Measurements from ENCODE around the gene ADPGK.
"Not testable (repeated sequence)": the region's sequence is repeated elsewhere in the genome, so short reads cannot be mapped to it uniquely, and the experiment has no call there.

Gene ADPGK

DNA sequence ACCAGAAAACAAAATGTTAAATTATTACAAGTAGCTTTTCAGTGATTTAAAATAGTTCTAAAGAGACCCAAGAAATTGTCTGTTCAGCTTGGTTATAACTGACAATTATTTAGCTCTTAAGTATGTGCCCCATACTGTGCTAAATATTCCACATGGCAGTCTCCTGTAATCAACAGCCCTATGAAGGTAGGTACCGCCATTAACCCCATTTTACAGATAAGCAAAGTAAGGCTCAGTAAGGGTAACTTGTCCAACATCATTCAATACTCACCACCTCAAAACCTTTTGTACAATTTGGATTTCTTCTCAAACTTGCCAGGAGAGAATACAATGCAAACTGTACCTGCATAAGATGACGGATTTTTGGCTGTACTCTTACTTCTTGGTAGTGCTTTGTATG lies 33.9 kb downstream of the ADPGK start:
- DNase-seq (ENCODE audit: low spot score): no peak

DNA sequence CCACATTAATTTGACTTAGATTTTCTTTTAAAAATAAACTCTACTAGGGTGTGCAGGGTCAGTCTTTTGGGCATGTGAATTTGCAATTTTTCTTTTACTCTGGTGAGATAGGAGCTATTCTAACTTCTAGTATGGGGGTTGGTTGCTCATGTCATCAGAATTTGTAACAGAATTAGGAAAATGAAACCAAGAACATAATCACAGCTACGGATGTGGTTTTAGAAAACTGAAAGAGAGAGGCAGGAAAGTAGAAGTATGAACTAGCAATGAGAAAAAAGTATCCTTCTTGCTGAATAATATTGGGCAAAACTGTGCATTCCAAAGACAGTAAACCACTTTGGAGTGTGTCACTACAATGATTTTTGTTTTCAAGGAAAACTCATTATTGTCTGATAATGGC lies 43.3 kb downstream of the ADPGK start:
- DNase-seq (ENCODE audit: low spot score): peak; percentile 10

DNA sequence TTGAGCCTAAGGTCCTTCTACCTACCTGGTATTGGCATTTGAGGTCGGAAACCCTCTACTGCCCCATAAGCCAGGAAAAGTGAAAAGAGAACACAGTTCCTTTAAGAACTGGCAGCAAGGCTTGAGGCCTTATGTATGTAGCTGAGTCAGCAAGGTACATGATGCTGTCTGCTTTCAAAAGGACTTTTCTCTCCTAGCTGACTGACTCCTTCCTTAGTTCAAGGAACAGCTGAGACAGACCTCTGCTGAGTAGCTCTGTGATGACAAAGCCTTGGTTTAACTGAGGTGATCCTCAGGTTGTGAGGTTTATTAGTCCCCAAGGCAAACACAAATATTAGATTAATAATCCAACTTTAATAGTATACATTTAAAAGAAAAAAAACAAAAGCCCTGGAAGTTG lies 45.8 kb downstream of the ADPGK start:
- DNase-seq (ENCODE audit: low spot score): no peak

DNA sequence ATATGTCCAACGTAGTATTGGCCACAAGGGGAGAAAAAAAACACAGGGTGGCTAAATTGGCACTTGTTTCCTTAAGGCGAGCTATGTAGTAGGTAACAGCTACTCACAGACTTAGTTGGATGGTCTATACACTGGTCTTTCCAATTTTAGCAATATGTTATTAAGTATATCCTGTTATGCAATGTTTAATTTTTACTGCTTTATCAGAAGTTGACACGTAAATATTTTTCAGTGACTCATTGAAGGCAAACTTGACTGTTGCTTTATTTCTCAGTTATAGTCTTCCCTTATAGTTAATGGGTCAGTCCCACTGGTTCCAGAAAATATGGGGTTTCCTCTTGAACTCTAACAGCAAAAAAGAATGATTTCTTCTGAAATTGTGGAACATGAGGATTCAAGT lies 46.5 kb downstream of the ADPGK start:
- no peak for DNase-seq (ENCODE audit: low spot score)

DNA sequence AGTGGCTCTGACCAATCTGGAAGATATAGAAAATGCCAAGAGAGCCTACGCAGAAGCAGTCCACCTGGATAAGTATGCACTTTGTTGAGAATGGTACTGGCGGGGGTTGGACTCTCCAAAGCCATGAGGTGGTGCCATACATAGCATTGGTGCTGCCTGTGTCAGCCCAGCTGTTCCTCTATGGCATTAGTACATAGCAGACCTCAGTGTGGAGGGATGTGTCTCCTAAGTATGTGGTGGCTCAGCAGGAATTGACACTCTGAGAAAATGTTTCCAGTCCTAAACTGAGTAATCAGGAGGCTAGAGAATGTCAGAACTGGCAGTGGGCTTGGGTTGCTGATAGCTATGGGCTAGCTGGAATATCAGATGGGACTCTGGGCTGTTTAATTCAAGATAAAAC lies 48.4 kb downstream of the ADPGK start:
- DNase-seq (ENCODE audit: low spot score): no peak

DNA sequence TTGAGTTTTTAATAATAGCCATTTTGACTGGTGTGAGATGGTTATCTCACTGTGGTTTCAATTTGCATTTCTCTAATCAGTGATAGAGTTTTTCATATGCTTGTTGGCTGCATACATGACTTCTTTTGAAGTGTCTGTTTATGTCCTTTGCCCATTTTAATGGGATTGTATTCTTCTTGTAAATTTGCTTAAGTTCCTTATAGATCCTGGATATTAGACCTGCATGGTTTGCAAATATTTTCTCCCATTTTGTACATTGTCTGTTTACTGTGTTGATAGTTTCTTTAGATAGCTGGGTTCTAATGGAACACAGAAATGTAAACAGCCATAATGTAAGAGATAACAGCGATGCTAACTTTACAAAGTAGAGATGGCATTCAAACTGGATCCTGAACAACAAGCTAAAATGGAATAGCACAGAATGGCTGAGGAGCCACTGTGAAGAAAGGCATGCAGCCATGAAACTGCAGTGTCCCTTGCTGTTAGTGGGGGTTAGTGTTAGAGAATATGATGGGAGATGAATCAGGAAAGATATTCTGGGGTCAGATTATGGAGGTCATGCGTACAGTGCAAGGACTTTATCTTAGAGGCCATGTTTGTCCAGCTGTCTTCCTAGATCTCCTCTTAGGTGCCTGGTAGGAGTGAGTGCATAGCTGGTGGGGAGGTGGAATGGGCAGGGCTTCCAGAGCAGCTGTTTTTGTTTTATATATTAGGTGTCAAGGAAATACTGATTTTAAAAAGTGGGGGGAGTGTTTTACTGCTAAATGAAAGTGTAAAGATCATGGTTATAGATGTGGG lies 49.4 kb downstream of the ADPGK start:
- no peak for DNase-seq (ENCODE audit: low spot score)

DNA sequence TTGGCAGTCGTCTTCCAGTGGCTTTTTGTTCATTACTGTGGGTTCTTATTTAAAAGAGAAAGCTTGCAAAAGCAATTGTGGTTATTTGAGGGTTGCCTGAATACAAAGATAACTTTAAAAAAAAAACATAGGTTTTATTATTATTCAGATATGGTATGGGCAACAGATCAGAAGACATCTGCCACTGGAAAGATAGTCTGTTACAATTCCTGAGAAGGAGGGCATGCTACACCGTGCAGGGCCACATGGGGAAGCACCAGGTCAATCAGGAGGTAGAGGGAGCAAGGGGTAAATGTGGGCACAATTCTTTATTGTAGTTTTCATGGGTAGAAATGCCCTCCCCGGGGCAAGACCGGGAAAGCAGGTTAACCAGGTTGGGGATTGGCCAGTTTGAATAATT lies 51.0 kb downstream of the ADPGK start:
- no peak for DNase-seq (ENCODE audit: low spot score)

DNA sequence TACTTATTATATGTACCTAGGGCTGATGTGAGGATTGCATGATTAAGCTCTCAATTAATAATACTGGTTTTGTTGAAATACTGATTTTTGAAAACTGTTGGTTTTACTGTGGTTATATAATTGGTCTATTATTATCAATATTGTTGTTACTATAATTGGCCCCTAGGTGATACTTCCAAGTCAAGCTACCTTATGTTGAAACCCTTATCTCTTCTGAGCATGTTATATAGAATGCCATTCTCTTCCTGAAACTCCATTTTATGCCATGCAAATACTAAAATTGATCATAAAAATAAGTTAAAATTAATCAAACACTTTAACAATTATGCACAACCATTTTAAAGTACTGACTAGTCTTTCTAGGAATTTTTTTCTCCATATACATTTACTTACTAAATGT lies 51.5 kb downstream of the ADPGK start:
- DNase-seq (ENCODE audit: low spot score): no peak

DNA sequence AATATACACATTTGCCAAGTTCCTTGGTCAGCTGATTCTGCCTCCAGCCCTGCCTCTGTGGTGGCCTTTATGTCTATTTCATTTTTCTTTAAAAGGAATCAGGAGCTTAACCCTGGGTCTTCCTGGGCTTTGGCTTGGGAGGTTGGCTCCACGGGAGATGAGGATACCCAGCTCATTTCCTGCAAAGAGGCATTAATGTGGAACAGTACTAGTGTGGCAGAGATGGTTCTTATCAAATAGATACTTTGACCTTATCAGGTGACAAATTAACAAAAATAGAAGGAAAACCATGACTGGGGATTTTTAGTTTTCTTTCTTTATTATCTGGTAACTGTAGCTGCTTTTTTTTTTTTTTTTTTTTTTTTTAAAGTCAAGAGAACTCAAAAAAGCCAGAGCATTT lies 54.7 kb downstream of the ADPGK start:
- no peak for DNase-seq (ENCODE audit: low spot score)

DNA sequence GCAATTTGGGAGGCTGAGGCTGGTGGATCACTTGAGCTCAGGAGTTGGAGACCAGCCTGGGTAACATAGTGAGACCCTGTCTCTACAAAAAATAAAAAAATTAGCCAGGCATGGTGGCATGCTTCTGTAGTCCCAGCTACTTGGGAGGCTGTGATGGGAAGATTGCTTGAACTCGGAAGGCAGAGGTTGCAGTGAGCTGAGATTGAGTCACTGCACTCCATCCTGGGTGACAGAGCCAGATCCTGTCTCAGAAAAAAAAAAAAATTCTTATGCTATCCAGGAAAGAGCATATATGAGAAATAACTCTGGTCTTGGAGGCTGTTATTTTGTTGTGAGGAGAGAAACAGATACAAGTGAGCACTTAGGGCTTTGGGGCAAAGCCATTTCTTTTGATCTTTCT lies 55.3 kb downstream of the ADPGK start:
- DNase-seq (ENCODE audit: low spot score): not testable (repeated sequence)

DNA sequence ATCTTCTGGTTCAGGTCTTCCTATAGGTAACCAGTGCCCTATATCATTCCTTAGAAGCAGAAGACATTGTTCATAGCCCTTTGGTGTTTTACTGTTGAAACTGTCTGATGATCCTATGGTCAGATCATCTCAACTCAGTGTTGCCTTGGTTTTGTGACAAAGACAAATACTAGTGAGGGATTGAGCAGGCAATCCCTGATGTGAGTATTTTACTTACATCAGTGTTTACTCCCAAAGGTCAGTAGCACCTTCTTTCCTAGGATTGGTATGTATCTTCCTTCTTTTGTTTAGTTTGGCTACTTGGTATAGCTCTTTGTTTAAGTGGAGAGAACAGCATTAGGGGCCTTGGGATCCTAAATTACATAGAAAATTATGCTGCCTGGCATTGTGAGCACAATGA lies 56.4 kb downstream of the ADPGK start:
- DNase-seq (ENCODE audit: low spot score): no peak

DNA sequence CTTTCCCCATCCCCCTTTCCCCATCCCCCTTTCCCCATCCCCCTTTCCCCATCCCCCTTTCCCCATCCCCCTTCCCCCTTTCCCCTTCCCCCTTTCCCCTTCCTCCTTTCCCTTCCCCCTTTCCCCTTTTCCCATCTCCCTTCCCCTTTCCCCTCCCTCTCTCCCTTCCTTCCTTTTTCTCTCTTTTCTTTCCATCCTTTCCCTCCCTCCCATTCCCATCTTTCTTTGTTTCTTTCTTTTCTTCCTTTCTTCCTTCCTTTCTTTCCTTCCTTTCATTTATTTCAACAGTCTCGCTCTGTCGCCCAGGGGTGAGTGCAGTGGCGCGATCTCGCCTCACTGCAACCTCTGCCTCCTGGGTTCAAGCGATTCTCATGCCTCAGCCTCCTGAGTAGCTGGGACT lies 57.7 kb downstream of the ADPGK start:
- not testable (repeated sequence) for DNase-seq (ENCODE audit: low spot score)

DNA sequence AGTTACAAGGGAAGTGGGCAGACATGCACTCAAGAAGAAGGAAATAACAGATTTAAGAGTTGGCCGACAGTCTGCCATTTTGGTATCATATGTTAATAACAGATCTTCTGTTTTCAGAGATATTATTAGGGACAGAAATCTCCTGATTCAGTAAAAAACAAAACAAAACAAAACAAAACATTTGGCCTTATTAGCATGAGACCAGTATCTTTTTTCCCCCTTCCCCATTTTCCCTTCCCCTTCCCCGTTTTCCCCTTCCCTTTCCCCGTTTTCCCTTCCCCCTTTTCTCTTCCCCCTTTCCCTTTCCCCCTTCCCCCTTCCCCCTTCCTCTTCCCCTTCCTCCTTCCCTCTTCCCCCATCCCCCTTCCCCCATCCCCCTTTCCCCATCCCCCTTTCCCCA lies 58.1 kb downstream of the ADPGK start:
- no peak for DNase-seq (ENCODE audit: low spot score)

DNA sequence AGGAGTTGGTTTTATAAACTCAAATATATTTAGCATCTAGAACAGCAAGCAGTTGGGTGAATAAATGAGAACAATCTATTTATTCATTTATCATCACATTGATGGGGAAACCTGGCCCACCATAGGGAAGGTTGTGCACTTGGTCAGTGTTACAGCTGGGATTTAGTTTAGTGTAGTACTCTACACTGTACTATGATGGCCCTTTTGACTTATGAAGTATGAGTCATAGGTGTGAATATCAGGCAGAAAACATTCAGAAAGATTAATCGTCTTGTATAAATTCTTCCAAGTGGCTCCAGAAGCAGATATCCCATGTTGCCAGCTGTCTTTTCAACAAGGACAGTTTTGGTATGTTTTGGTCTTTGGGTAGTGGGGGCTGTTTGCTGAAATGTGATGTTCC lies 59.5 kb downstream of the ADPGK start:
- DNase-seq (ENCODE audit: low spot score): no peak

DNA sequence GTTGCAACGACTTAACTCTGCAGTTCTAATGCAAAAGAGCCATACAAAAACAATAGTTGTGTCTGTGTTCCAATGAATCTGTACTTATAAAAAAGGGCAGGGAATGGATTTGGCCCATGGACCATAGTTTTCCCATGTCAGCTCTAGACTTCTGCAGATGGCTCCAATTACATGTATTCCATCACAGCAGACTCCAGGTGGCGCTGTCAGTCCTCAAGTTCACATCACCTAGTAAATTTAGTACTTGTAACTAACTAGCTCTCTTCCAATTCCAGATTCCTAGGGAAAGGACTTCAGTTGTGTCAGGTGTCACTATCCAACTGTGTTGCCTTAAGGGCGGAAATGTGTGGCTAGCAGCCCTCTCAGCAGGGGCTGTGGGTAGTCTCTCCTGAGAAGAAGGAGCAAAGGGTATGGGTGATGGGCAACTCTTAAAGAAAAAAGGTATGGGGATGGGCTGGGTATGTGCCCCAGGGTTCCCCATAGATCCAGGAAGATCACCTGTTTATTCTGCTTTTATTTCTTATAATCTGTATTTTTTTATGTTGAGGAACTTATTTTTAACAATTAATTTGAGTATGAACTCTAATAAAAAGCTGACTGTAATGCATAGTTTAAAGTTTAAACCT lies 61.4 kb downstream of the ADPGK start:
- DNase-seq (ENCODE audit: low spot score): peak; percentile 26

DNA sequence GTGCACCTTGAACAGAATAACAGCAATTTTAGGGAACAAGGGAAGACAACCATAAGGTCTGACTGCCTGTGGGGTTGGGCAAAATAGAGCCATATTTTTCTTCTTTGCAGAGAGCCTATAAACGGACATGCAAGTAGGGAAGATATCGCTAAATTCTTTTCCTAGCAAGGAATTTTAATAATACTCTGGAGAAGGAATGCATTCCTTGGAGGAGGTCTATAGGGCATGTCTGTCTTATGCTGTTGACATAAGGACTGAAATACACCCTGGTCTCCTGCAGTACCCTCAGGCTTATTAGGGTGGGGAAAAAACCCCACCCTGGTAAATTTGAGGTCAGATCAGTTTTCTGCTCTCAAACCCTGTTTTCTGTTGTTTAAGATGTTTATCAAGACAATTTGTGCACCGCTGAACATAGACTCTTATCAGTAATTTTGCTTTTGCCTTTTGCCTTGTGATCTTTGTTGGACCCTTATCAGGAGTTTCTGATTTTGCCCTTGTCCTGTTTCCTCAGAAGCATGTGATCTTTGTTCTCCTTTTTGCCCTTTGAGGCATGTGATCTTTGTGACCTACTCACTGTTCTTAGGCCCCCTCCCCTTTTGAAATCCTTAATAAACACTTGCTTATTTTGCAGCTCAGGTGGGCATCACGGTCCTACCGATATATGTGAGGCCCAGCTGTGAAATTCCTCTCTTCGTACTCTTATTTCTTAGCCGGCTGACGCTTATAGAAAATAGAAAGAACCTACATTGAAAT lies 74.8 kb downstream of the ADPGK start:
- not testable (repeated sequence) for DNase-seq (ENCODE audit: low spot score)

DNA sequence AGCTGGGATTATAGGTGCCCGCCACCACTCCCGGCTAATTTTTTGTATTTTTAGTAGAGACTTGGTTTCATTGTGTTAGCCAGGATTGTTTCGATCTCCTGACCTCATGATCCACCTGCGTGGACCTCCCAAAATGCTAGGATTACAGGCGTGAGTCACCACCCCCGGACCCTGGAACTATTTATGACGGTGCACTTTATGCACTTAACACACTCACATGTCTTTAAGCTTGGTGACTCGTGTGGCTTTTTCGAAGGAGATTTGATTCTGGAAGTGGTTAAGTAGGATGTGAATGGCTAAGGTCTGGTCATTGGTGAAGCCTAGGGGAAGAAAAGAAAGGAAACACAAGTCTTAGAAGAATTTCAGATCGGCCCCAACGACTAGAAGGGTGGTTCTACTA lies 77.3 kb downstream of the ADPGK start:
- no peak for DNase-seq (ENCODE audit: low spot score)

All from germinal center (tissue), 1 donor.